Measurements from ENCODE around the gene TMPRSS6. TPM values are rescaled to one million over a fixed set of nuclear protein-coding genes. Genes with fewer than 3 reads are reported as not detected.
A peak's percentile ranks its signal among the peaks of the same experiment; 100 is the strongest.

TMPRSS6 gene
- total RNA-seq, 1 donor from 2014 or later = not detected

DNA sequence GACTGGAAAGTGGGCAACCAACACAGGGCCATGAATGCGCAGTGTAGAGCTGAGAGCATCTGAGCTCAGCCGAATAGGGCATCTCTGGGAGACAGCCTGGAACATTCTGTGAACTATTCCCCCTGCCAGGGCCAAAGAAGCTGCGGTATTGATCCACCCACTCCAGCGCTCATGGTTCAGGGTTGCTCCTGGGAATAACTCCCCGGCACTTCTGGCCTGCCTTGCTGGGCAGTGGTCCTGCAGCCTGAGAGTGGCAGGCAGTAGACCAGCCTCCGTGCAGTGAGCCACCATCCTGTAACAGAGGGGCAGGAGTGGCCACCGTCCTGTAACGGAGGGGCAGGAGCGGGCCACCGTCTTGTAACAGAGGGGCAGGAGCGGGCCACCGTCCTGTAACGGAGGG, 12.2 kb downstream of the TMPRSS6 start:
- ATAC-seq = no peak
- no peak for DNase-seq (ENCODE audit: low spot score)
- intact Hi-C loops (cut with DNase I) = no loop called here

DNA sequence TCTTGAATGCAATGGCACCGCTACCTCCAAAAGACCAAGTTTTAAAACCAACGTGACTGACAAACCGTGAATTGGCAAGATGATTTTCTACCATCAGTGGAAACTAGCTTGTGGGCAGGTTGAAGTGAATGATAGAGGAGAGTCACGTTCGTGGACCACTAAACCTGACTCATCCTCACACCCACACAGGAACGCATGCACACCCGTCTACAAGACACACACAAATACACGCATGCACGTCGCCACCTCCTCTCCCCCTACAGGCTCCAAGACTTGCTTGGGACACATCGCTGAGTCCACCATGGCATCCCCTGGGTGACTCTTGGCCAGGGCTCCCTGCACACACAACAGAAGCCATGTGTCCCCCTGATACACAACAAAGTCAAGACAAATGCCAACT, 14.4 kb downstream of the TMPRSS6 start:
- intact Hi-C loops (cut with DNase I) = no loop called here
- no peak for ATAC-seq
- no peak for DNase-seq (ENCODE audit: low spot score)

DNA sequence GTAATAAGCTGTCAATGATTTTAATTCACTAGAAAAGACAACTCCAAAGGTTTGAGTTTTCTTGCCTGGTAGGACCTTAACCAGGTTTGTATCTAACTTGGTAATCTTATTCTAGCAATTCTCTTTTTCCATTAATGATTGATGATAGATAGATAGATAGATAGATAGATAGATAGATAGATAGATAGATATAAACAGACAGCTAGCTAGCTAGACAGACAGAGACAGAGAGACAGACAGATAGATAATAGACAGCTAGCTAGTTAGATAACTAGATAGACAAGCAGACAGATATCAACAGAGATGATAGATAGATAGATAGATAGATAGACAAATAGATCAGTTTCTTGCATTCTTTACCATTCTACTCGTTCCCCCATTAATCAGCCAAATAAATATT, 15.3 kb downstream of the TMPRSS6 start:
- DNase-seq (ENCODE audit: low spot score) (no peak), ATAC-seq (no peak)
- intact Hi-C loops (cut with DNase I) = no loop called here

DNA sequence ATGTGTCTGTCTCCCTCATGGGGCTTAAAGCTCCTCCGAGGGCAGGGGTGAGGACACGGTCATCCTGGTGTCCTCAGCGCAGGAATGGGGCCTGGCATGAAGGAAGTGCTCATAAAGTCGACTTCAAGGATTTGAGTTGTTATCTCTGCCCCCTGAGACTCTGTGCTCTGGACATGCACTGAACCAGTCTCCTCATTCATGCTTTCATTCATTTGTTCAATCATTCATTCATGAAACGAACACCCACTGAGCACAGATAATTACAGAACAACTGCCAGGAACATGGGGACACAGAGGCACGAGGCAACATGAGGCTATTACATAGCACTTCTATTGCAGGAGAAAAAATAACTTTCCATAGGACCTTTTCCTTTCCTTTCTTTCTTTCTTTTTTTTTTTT, 16.5 kb downstream of the TMPRSS6 start:
- intact Hi-C loops (cut with DNase I) = no loop called here
- no peak for DNase-seq (ENCODE audit: low spot score)

DNA sequence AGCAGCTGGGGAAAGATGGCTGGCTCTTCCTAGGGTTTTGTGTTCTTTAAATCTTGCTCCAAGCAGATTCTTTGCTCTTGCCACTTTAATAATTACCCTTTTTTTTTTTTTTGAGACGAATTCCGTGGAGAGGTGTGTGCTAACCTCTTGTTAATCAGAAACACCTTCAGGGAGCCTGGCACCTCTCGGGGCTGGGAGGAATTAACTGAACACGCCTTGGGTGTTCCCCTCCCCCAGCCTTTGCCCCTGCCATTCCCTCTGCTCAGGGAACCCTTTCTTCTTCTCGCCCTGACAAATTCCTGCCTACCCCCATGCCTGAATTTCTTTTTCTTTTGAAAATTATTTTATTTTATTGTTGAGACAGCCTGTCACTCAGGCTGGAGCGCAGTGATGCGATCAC, 17.5 kb downstream of the TMPRSS6 start:
- DNase-seq (ENCODE audit: low spot score) = no peak
- no peak for ATAC-seq
- intact Hi-C loops (cut with DNase I) = no loop called here

More for the DNA sequence above, 16.5 kb downstream of the TMPRSS6 start:
- ATAC-seq = no peak

DNA sequence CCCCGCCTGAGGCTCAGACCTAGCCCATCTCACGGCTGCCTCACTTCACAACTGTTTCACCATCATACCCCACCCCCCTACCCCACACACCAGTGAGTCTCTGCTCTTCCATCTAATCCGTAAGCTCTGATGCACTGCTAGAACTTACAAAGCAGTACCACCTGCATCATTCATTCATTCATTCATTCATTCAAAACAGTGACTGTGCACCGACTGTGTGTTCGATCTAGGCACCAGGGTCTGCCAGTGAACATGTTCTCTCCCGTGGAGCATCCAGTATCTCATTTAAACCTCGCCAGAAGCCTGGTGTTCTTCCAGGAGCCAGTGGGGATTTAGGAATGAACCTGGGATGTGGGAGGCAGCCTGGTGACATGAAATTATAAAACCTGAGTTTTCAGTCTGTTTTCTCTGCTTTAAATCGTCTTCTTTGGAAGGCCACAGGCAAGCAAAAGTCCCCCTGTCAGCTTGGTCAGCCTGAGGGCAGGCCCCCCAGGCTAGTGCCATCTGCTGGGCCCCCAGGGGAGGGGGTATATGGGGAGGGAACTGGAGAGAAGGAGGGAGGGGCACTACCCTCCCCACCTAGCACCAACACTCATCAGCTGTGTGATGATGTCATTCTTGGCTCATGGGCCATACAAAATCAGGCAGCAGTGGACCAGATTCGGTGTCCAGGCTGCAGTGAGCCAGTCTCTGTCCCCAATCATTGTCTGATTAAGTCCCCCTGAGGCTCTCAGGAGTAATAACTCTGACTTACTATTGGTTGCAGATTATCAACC, 18.4 kb downstream of the TMPRSS6 start:
- intact Hi-C loops (cut with DNase I) = no loop called here
- ATAC-seq = no peak
- DNase-seq (ENCODE audit: low spot score) = no peak

DNA sequence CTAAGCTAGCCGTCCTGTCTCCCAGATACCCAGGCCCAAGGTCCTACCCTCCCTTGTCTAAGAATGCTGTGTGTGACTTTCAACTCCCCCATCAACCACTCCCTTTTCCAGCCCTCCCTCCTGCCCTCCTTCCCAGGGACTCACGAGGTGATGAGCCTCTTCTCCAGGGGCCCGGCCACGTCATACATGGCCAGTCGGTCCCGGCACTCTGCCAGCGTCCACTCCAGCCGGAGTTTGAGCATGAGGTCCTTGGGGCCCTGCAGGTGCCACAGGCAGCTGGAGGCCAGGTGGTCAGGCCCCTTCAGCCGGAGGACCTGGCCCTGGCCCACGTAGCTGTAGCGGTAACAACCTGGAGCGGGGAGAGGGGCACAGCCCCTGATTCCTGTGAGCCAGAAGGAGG, 20.1 kb downstream of the TMPRSS6 start:
- no peak for DNase-seq (ENCODE audit: low spot score)
- no peak for ATAC-seq
- intact Hi-C loops (cut with DNase I) = no loop called here

DNA sequence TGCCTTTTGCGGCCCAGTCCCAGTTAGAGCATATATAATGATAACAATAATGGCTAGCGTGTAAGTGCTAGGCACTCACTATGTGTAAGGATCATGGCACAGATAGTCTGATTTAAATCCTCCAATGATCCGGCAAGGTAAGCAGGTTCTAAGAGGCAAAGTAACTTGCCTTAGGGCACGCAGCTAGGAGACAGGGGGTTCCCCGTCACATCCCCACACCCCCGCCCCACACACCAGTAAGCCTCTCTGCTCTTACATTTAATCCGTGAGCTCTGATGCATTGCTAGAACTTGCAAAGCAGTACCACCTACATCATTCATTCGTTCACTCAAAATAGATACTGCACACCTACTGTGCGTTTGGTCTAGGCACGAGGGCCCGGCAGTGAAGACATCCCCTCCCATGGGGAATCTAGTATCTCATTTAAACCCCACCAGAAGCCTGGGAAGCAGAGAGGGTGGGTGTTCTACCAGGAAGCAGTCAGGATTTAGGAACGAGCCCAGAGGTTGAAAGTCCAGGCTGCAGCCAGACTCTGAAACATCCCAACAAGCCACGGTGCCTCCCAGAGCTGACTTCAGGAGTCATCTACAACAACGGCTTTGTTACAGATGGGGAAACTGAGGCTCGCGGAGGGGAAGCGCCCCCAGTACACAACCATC, 20.6 kb downstream of the TMPRSS6 start:
- ATAC-seq (no peak), DNase-seq (ENCODE audit: low spot score) (no peak)
- intact Hi-C loops (cut with DNase I) = no loop called here

DNA sequence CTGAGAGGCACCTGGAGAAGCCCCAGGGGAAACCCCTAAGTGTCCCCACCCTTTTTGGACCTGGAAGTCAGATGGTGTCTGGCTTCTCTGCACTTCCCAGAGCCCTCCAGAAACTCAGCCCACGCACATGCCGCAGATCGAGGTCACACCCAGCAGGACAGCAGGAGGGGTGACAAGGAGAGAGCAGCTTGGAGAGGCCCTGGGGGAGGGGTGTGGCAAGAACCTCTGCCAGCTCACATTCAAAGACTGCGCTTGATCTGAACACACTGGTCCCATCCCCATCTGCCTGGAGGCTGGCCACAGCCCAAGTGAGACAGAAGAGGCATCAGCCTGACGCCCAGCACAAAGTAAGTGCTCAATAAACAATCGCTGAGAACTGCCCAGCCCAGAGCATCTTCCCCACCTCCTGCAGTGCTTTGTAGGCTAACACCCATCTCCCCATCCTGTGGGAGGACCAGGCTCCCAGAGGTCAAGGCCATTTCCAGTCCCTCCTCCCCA, 21.4 kb downstream of the TMPRSS6 start:
- intact Hi-C loops (cut with DNase I) = no loop called here
- no peak for DNase-seq (ENCODE audit: low spot score)
- no peak for ATAC-seq

DNA sequence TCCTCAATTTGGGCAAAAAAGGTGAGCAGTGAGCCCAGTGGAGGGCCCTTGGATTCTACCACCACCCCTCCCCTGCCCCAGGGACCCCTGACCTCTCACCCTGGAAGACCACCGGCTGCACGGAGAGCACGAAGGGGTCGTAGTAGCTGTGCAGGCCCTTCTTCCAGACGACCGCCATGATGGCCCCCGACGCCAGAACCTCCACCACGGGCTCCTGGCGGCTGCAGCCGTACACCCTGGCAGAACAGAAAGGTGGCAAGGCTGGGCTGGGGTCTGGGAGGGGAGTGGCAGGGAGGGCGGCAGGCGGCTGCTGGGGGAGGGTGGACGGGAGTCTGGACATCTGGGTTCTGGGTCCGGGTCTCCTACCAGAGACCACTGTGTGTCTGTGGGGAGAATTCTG, 23.3 kb downstream of the TMPRSS6 start:
- ATAC-seq (no peak), DNase-seq (ENCODE audit: low spot score) (no peak)
- intact Hi-C loops (cut with DNase I) = no loop called here

DNA sequence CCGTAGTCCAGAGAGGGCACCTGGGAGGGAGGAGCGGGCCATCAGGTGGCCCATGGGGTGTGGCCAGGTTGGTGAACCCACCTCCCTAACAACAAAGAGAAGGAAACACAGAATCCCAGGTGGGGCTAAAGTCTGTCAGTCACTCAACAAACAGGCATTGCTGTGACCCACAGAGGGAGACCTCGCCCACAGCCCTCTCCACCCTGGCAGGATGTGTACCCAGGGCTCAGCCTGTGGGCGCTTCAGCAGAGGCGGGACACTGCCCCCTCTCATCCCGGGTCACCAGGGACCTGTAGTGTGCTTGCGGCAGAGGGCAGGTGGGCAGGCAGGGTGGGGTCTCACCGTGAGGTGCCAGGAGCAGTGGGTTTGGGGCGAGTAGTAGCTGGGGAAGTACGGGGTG, 25.1 kb downstream of the TMPRSS6 start:
- ATAC-seq (no peak), DNase-seq (ENCODE audit: low spot score) (no peak)
- intact Hi-C loops (cut with DNase I) = no loop called here

DNA sequence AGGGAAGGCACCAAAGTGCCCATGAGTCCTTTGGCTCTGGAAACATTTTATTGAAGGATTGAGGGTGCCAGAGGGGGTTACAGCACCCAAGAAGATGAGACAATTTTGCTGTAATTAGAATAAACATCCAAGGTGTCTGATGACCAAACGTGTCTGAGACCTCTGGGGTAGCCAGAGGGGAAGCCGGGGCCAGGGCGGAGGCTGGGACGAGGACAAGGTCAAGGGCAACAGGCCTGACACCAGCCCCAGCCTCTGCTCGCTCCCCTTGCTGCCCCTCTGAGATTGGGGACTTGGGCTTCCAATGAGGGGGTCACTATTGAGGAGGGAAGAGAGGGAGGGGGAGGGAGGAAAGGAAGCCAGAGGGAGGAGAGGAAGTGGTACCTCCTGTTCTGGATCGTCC, 25.6 kb downstream of the TMPRSS6 start:
- intact Hi-C loops (cut with DNase I) = no loop called here
- ATAC-seq = no peak
- DNase-seq (ENCODE audit: low spot score) = no peak

DNA sequence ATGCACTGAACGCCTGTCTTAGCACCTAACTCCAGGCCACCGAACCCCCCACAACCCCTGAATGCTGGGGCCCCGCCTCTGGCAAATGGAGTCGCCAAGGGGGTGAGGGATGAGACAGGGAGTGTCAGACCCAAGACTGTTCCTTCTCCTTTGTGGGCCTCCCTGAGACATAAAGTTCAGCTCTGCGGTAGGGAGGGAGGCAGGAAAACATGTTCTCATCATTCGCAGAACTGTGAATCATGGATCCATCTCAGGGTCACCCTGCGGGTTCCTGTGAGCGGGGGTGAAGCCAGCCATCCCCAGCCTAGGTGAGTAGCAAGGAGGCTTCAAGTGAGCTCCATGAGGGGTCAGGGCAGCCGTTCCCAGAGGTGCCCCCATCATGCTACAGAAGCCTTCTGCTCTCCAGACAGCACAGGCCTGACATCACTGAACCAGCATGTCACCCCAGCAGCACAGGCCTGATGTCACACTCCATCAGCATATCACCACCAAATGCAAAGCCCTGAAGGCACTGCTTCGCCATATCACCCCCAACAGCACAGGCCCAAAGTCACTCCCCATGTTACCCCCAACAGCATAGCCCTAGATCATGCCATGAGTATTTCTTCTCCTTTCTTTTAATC, 27.2 kb downstream of the TMPRSS6 start:
- DNase-seq (ENCODE audit: low spot score) = no peak
- ATAC-seq = no peak
- intact Hi-C loops (cut with DNase I) = no loop called here

DNA sequence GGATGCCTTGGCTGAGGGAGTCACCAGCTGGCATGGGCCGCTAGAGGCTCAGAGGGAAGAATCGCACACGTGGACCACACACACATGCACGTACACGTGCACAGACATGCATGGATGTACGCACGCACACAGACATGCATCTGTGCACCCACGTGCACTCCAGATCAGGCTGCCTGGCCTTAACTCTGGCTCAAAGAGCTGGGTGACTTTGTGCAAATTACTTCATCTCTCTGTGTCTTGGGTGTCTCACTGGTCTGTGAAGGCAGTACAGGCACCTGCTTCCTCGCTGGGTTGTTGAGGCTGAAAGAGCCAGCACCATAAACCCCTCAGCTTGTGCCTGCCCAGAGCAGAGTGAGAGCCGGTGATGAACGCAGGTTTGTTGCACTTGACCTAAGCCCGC, 28.7 kb downstream of the TMPRSS6 start:
- intact Hi-C loops (cut with DNase I) = no loop called here
- DNase-seq (ENCODE audit: low spot score) (no peak), ATAC-seq (no peak)

DNA sequence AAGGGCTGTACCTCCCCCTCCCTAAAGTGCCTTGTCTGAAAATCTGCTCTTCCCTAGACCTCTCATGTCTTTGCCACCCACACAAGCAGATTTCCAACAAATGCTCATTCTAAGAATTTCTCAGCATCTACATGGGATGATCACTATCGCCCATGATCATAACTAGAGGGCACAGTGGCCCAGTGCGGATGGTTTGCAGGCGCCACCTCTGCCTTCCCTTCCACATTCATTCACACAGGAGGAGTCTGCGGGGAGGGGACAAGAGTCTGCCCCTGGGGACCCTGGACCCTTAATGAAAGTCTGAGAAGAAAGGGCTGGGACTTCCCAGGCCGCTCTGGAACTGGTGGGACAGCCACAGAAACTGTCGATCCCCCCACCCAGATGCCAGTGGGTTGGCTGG, 29.1 kb downstream of the TMPRSS6 start:
- no peak for DNase-seq (ENCODE audit: low spot score)
- ATAC-seq = no peak
- intact Hi-C loops (cut with DNase I) = no loop called here

DNA sequence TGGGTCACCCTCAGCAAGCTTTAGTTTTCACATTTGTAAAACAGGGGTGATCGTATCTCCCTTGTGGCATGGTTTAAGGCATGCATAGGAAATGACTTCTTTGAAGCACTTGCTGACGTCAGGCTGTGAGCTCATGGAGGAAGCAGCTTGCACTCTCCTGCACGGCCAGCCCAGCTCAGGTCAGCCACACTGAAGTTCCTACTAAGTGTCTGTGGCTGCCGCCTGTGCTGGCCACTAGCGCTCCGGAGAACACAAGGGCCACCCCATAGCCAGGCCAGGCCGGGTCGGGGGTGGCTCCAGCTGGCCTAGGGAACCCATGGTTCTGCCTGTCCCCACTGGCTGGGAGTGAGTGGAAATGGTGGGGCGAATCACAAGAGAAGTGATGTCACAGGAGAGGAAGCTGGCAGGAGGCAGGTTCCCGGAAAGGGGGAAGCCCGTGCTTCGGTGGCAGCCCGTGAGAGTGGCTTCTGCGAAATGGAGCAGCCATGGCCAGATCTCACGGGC, 29.8 kb downstream of the TMPRSS6 start:
- DNase-seq (ENCODE audit: low spot score) (no peak), ATAC-seq (peak; percentile 31)
- intact Hi-C loops (cut with DNase I) = loop anchor here (5.0 kb wide), 1 partner anchor 212 kb away; no protein-coding TSS in a partner anchor

DNA sequence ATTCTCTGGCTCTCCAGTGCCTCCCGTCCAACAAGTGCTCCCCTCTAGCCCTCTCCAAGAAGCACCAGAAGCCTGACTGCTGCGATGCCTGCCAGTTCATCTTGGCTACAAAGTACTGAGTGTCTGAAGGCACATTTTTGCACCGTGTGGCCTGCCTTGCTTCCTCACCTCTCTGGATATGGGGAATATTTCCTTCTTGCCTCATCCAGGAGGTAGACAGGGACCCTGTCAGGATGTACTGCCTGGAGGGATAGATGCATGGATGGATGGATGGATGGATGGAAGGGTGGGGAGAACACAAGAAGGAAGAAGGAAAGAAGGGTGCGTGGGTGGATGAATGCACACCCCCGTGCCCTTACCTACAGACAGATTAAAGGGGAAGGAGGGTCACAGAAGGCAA, 30.4 kb downstream of the TMPRSS6 start:
- intact Hi-C loops (cut with DNase I) = loop anchor here (5.0 kb wide), 1 partner anchor 212 kb away; no protein-coding TSS in a partner anchor
- DNase-seq (ENCODE audit: low spot score) (no peak), ATAC-seq (no peak)

DNA sequence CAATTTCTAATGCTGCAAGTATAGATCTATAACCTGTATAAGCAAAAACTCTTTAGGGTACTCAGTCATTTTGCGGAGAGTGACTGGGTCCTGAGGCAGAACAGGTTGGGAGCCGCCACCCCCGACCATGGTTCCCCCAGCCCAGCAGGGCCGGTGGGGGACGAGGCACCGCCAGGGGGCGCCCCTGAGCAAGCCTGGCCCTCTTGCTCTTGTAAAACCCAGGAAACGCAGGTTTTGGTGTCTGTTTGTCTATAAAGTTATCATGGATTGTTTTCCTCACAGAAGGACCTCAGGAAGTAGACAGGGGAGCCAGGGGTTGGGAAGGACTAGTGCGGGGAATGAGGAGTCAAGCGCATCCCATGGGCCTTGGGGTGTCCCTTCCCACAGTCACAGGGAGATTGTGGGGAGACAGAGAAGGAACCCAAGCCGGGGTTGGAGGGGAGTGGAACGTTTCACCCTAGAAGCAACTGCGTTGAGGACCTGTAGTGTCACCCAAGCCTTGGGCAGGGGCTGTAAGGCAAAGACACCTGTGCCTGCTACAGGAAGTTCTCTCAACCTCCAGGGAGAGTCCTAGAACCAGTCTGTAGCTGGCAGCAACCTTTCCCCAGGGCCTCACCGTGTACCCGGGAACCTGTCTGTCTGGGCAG, 31.6 kb downstream of the TMPRSS6 start:
- ATAC-seq (peak; percentile 53), DNase-seq (ENCODE audit: low spot score) (peak; percentile 74)
- intact Hi-C loops (cut with DNase I) = loop anchor here (5.0 kb wide), 1 partner anchor 211 kb away; no protein-coding TSS in a partner anchor

DNA sequence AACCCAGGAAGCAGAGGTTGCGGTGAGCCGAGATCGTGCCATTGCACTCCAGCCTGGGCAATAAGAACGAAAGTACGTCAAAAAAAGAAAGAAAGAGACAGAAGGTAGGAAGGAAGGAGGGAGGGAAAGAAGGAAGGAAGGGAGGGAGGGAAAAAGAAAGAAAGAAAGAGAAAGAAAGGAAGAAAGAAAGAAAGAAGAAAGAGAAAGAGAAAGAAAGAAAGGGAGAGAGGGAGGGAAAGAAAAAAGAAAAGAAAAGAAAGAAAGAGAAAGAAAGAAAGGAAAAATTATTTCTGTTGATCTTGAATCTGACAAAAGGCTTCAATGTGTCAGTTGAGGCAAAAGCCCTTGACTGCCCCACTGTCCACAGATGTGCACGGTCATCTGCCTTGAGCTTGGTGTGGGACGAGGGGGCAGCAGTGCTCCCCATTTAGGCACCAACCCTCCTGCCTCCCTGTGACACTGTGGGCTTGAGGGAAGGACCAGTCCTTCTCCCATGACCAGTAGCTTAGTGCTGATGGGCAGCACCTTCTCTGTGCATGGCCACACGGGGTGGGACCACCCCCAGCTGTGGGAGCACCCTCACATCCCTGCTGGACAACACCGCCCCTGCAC, 33.6 kb downstream of the TMPRSS6 start:
- intact Hi-C loops (cut with DNase I) = loop anchor here (5.0 kb wide), 1 partner anchor 209 kb away; no protein-coding TSS in a partner anchor
- no peak for ATAC-seq
- no peak for DNase-seq (ENCODE audit: low spot score)

Measured in sciatic nerve (tissue), 2 donors.